HG03108 (cell line): ENCODE results near the gene CHCHD3.

Experiments used
- ATAC-seq: cut with Tn5 transposase; IDR thresholded peaks from one replicate; pipeline ENCODE4 v1.9.1; 2021; ENCODE audit warnings: moderate library complexity; ENCODE audit not compliant: unreplicated experiment

Gene CHCHD3

GRCh38 chr7:132782777-132783640, 298.9 kb downstream of the CHCHD3 start:
- no peak for ATAC-seq

DNA sequence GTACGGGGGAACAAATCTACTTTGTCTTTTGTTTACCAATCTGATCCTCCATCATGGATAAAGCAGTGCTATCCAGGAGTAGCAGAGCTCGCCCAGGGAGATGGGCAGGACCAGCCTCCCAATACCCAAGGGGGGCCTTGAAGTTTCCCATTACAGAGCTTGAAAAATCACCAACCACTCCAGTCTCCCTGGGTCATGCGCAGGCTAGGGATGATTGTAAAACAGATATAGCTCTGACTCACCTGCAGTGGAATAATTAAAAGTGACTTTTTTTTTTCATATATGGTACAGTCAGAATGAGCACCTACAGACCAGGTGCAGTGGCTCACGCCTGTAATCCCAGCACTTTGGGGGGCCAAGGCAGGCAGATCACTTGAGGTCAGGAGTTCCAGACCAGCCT, 301.1 kb downstream of the CHCHD3 start:
- no peak for ATAC-seq

DNA sequence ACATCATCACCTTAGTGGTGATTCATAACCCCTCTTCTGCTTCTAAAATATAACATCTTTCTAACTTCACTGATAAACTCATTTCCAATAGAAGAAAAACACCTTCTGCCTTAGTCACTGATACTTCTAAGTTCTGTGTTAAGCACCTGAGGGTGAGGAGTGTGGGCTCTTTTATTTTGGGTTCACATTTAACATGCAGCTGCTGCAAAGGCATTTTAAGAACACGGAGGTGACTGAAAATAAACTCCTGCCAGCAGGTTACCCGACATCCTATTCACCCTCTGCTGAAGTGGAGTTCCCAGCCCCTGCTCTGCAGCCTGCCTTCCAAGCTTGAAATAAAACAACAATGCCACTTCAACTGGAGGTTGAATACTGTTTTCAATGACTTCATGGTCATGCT, 302.7 kb downstream of the CHCHD3 start:
- ATAC-seq = no peak

- no peak for ATAC-seq
Observed at GRCh38 chr7:132778761-132779160, 303.1 kb downstream of the CHCHD3 start.

DNA sequence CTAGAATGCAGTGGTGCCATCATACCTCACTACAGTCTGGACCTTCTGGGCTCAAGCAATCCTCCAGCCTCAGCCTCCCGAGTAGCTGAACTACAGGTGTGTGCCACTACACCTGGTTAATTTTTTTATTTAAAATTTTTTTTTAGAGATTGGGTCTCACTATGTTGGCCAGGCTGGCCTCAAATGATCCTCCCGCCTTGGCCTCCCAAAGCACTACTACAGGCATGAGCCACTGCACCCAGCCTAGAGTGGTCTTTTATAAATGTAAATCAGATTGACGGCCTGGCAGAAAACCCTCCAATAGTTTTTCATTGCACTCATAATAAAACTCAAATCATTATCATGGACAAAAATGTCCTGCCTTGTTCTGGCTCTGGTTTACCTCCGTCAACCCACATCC, 303.9 kb downstream of the CHCHD3 start:
- no peak for ATAC-seq

- no peak for ATAC-seq
Observed at GRCh38 chr7:132777414-132777813, 304.5 kb downstream of the CHCHD3 start.

DNA sequence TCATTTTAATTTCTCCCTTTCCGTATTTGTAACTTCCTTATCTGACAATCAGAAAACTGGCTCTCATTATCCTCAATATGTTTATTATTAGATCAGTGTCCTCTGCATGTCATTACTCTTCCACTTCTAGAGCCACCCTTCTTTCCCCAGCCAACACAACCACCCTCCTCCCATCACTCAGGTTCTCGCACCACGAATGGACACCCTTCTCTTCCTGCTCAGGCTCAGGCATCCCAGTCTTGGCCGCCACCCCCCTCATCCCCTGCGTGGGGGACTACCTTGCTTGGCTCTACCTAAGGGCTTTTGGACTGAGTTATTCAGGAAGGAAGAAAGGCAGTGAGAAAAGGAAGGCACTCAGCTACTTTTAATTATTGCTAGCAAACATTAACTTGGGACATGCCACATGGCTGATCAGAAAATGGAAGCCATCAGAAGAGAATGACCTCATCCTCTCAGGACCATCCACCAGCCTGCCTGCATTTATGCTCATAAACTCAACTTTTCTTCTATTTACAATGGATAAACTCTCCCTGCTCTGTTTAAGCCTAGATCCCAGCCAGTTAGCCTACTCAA, 305.8 kb downstream of the CHCHD3 start:
- ATAC-seq = no peak

DNA sequence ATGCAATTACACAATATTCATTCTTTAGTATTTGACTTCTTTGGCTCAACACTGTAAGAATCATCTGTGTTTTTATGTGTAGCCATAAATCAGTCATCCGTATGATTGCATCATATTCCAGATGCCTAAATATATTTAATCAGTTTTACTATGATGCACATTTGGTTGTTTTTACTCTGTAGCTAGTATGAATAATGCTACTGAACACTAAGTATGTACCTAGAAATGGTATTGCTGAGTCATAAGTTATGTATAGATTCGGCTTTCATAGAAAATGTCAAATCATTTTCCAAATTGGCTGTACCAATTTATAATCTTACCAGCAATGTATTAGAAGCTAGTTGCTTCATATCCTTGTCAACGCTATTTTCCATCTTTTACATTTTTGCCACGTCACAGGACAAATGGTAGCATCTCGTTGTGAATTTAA, 308.3 kb downstream of the CHCHD3 start:
- ATAC-seq = no peak

- no peak for ATAC-seq
Observed at GRCh38 chr7:132771301-132771730, 310.6 kb downstream of the CHCHD3 start.

- no peak for ATAC-seq
Observed at GRCh38 chr7:132770055-132770454, 311.8 kb downstream of the CHCHD3 start.

DNA sequence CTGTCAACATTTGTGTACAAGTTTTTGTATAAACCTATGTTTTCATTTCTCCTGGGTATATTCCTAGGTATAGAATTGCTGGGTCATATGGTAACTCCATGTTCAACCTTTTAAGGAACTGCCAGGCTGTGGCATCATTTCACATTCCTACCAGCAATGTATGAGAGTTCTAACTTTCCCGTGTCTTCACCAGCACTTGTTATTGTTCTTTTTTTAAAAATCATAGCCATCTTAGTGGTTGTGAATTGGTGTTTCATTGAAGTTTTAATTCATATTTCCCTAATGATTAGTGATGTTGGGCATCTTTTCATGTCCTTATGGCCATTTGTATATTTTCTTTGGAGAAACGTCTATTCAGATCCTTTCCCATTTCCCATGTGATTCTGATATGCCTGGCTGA, 312.6 kb downstream of the CHCHD3 start:
- no peak for ATAC-seq

DNA sequence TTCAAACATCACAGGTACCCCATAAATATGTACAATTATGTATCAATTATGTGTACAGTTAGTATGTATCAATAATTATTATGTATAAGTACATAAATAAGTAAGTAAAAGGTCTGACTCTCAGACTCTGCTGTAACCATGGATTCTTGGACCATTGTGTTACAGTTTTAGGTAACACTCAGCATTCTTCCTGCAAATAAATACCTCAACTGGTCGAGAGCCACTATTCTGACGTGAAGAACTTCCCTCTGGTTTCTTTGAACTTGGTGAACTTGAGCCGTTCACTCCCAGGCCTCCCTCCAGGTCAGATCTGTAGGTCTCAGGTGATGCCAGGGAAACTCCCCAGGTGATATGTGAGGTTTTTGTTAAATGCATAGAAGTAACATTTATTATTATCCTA, 313.8 kb downstream of the CHCHD3 start:
- ATAC-seq = no peak

DNA sequence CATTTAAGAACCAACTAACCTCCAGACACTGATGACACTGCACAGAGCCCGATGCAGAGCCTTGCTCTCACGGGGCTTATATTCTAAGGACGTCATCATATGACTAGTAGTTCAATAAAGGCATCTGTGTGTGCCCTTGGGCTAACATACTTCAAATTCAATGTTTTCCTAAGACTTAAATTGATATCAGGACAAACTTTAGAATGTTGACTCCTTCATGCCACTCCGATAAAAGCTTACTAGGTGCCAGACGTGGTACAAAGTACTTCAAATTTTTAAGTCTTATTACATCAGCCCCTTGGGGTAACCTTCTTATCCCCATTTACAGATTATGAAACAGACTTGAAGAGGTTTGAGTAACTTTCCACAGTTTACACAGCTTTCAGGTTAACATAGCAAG, 314.5 kb downstream of the CHCHD3 start:
- ATAC-seq = no peak

- ATAC-seq = no peak
Observed at GRCh38 chr7:132766660-132767059, 315.2 kb downstream of the CHCHD3 start.

- ATAC-seq = no peak
Observed at GRCh38 chr7:132765861-132766260, 316.0 kb downstream of the CHCHD3 start.

GRCh38 chr7:132764762-132765161, 317.1 kb downstream of the CHCHD3 start:
- no peak for ATAC-seq

- no peak for ATAC-seq
Observed at GRCh38 chr7:132760866-132761265, 321.0 kb downstream of the CHCHD3 start.

- ATAC-seq = no peak
Observed at GRCh38 chr7:132760244-132760623, 321.7 kb downstream of the CHCHD3 start.

DNA sequence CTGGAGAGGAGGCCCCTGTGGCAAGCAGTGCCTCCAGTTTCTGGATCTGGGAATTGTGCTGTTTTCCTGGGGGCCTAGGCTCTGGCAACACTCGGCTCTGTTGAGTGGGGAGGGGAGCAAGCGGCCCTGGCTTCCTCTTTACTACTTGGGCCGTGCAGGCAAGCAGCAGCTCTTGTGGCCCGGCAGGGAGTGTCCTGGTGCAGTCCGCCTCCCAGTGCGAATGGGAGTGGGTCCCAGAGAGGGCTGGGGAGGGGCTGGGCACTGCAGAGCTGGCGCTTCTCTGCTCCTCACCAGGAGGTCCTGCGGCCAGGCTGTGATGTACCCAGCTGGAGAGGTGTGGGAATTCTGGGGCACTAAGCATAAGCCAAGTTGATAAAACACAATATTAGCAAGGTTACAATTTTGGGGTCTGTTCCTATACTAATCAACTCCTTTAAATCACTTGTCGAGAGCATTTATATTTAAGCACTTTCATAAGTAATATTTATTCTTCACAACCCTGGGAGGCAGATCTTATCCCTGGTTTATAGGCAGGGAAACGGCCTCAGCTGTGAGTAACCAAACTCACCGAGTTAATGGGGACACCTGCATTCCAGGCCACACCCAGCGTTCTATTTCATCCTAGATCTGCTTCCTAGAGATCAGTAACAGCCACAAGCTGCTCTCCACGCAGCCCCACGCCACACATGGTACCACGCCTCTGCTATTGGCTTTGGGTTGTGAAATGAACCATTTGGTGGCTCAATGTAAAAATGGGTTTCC, 322.2 kb downstream of the CHCHD3 start:
- ATAC-seq = no peak

GRCh38 chr7:132758986-132759385, 322.9 kb downstream of the CHCHD3 start:
- no peak for ATAC-seq

GRCh38 chr7:132757783-132758182, 324.1 kb downstream of the CHCHD3 start:
- ATAC-seq = no peak

DNA sequence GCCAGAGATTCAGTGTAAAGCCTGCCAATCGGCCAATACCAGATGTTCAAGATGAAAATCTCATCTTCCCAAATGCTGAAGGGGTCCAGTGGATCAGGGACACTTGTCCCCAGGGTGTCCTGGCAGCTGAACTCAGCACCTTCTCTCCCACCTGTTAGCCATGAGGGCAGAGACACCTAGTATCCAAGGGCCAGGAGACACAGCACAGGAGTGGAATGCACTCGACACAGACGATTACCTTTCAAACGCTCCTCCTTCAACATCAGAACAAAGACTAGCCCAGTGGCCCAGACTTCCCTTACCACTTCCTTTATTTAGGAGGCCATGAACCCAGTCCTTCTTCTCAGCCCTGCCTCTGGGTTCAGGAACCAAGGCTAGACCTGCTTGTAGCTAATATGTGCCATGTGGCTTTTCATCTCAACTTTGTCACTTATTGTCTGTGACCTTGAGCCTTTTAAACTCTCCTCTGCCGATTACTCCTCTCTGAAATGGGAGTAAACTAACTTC, 325.4 kb downstream of the CHCHD3 start:
- ATAC-seq = no peak
